ENCODE results near the gene COMP.

GRCh38 chr19:18751571-18751970 lies 39.5 kb downstream of the COMP start:
- TF ChIP-seq CTCF (IDR thresholded peaks at IDR 0.05; ENCODE audit: insufficient read depth, low read length, poor library complexity, severe bottlenecking) (no peak), EZH2phosphoT487 (conservative IDR thresholded peaks at IDR 0.05; ENCODE audit: low read length) (no peak)
